Mononuclear cell (primary cell): Measurements from ENCODE around the gene ST8SIA6. TPM values are rescaled to one million over a fixed set of nuclear protein-coding genes. Genes with fewer than 3 reads are reported as not detected.
"Not testable (repeated sequence)": the region's sequence is repeated elsewhere in the genome, so short reads cannot be mapped to it uniquely, and the experiment has no call there.

Experiments
- H3K27me3 ChIP-seq: 2 replicates; pipeline ENCODE4 v1.6.0; 2011; ENCODE audit warnings: low read length, control low read depth; ENCODE audit not compliant: insufficient read depth
- H3K4me1 ChIP-seq: 2 replicates; pipeline ENCODE4 v1.5.1; 2011; ENCODE audit warnings: mild to moderate bottlenecking, low read length, control low read depth; ENCODE audit not compliant: insufficient read depth
- H3K4me3 ChIP-seq: 2 replicates; pipeline ENCODE4 v1.5.1; 2011; ENCODE audit warnings: mild to moderate bottlenecking, low read length, moderate library complexity
- H3K9me3 ChIP-seq: 2 replicates; pipeline ENCODE4 v1.5.1; 2011; ENCODE audit warnings: low read depth, mild to moderate bottlenecking, control low read depth, low read length
- total RNA-seq: library from RNA; depleted of rRNA; stranded (reverse); fragments of >200 nt; gene quantifications from one replicate; pipeline ENCODE4 v1.2.3, GENCODE V29; 2012

The ST8SIA6 gene, protein sequence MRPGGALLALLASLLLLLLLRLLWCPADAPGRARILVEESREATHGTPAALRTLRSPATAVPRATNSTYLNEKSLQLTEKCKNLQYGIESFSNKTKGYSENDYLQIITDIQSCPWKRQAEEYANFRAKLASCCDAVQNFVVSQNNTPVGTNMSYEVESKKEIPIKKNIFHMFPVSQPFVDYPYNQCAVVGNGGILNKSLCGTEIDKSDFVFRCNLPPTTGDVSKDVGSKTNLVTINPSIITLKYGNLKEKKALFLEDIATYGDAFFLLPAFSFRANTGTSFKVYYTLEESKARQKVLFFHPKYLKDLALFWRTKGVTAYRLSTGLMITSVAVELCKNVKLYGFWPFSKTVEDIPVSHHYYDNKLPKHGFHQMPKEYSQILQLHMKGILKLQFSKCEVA
- 1.3 TPM for total RNA-seq

DNA sequence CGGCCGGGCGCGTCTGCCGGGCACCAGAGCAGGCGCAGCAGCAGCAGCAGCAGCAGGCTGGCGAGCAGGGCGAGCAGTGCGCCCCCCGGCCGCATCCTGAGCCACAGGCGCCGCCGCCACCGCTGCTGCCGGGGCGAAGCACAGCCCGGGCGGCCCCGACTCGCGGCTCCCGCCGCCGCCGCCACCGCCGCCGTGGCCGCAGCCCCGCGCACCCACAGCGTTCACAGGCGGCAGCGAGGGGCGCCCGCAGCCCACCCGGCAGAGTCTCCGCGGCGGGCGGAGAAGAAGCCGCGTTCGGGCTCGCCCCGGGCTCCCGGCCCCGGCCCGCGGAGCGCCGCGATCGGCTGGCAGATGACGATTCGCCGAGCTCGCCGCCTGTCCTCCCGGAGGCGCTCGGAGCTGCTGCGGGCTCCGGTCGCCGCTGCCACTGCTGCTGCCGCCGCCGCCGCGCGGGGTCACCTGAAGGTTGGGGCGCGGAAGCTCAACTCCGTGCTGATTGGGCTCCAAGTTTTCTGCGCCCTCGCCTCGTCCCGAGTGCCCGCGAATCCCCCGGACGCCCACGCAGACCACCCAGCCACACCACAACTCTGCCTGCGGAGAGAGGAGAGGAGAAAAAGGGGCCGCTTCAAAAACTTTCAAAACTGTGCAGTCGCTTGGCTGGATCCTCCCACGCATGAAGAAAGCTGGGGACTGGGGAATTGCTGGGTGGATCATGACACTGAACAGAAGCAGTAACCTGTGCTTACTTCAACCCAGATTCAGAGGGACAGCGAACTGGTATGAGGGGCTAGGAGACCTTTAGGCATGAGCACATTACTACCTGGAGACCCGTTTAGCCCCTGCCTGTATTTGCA is at the start of gene ST8SIA6:
Gene ST8SIA6 (minus strand): TSS at position 435 of the 854 bp plus-strand sequence. CDS start 340 bp downstream, at position 95.
- Histone ChIP-seq H3K4me3 (peak within 1 kb of the TSS; percentile 41), H3K9me3 (peaks cover 3% of the 10 kb centered on the region), H3K27me3 (peaks cover 30% of the 10 kb centered on the region), H3K4me1 (peaks cover 22% of the 10 kb centered on the region)

DNA sequence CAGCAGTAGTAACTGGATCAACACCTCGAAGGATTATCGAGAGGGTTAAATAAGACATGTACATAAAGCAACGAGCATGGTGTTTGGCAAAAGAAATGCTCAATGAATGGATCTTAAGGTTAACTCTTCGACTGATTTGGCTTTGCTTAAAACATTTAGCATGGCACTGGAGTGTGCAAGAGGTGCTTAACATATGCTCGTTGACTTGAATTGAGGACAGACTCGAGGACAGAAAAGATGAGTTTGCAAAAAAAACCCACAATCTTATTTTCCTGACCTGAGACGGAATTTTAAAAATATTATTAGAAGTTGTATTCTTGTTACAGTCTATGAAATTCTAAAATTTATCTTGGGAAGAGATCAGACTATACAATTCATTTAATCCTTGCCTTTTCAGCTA is 49.4 kb upstream of the ST8SIA6 start:
- Histone ChIP-seq H3K4me3 (no peak overlapping the region), H3K27me3 (no peaks in the 10 kb centered on the region), H3K4me1 (peaks cover 27% of the 10 kb centered on the region), H3K9me3 (no peaks in the 10 kb centered on the region)

DNA sequence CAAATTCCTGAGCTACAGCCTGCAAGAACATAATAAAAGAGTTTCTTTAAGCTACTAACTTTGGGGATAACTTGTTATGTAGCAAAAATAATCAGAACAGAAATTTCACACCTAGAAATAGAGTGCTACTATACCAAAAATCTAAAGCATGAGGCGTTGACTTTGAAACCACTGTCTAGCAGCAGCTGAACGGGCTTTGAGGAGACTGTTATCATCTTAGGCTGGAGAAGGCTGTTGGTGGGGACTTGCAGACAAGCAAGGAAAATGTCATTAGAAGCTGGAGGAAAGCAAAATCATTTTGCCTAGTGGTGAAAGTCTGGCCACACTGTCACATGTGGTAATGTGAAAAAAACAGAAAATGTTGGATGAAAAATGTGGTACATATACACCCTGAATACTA is 48.4 kb upstream of the ST8SIA6 start:
- H3K9me3 ChIP-seq = no peaks in the 10 kb centered on the region
- no peaks in the 10 kb centered on the region for H3K27me3 ChIP-seq
- H3K4me3 ChIP-seq = no peak overlapping the region

DNA sequence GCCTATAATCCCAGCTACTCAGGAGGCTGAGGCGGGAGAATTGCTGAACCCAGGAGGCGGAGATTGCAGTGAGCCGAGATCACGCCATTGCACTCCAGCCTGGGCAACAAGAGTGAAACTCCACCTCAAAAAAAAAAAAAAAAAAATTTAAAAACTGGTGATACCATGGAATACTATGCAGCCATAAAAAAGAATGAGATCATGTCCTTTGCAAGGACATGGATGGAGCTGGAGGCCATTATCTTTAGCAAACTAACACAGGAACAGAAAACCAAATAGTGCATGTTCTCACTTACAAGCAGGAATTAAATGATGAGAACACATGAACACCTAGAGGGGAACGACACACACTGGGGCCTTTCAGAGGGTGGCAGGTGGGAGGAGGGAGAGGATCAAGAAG is 44.6 kb upstream of the ST8SIA6 start:
- H3K9me3 ChIP-seq, H3K4me1 ChIP-seq, H3K27me3 ChIP-seq, H3K4me3 ChIP-seq: not testable (repeated sequence)

More for the DNA sequence above, 48.4 kb upstream of the ST8SIA6 start:
- peaks cover 18% of the 10 kb centered on the region for H3K4me1 ChIP-seq

DNA sequence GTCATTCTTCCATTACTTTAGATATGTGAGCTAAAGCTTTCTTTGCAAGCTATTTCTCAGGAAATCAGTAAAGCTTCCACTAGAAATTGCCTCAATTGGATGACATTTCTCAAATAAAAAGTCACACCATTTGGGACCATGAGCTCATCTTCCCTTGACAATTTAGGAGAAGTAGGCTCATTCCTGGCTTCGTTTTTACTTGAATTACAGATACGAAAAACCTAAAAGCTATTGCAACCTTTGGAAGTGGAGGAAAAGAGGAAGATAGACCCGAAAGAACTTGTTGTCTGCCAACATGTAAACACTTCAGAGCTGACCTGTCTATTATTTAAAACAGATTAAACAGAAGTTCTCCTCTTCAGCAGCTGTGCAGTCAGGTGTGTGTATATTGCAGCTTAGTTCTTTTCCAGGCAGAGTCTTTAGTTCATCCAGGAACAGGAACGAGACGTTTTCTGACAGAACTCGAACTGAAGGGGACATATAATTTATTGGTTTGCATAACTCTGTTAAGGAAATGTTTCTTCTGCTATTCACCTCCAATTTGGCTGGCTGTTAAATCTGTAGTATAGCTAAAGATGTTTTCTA is 43.1 kb upstream of the ST8SIA6 start:
- H3K9me3 ChIP-seq = no peaks in the 10 kb centered on the region
- H3K4me1 ChIP-seq = no peaks in the 10 kb centered on the region
- no peak overlapping the region for H3K4me3 ChIP-seq
- no peaks in the 10 kb centered on the region for H3K27me3 ChIP-seq

DNA sequence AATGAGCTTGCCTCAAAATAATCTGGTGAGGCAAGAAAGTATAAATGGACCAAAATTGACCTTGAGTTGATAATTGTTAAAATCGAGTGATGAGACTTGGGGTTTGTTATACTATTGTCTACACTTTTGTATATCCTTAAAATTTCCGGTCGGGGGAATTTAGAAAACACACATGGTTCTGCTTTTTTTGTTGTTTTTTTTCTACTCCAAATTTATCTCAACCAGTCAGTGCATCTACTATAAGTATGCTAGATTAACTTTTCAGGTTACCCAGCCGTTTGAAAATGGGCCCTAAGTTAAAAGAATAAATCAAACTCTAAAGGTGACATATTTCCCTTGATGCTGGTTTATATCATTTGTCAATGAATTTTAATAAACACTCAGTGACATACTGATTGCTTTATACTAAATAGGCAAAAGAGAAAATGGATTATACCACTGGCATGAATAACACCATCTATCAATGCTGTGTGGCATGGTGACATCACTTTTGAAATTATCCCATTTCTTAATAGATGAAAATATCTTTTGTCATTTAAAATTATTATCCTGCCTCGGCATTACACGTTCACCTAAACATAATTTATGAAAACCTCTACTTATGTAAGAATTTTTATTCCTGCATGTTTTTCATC is 40.3 kb upstream of the ST8SIA6 start:
- Histone ChIP-seq H3K27me3 (no peaks in the 10 kb centered on the region), H3K4me1 (no peaks in the 10 kb centered on the region), H3K4me3 (no peak overlapping the region), H3K9me3 (no peaks in the 10 kb centered on the region)

DNA sequence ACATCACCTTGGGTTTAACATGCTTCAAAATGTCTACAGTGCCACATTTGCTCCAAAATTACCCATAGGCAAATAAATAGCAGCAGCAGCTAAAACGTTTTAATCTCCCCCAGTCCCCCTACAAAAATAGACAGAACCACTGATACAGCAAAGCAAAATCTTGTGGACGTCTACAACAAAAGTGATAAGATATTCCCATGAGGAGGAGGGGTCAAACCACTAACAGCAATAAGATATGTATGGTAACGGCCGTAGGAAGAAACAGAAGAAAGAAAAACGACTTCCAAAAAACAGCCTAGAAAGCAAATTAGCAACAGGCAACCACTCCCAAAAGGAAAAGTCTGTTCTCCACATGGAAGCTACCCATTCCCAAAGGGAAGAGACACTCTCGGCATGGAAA is 34.5 kb upstream of the ST8SIA6 start:
- H3K9me3 ChIP-seq = no peaks in the 10 kb centered on the region
- no peaks in the 10 kb centered on the region for H3K4me1 ChIP-seq
- H3K4me3 ChIP-seq = no peak overlapping the region
- H3K27me3 ChIP-seq = no peaks in the 10 kb centered on the region

DNA sequence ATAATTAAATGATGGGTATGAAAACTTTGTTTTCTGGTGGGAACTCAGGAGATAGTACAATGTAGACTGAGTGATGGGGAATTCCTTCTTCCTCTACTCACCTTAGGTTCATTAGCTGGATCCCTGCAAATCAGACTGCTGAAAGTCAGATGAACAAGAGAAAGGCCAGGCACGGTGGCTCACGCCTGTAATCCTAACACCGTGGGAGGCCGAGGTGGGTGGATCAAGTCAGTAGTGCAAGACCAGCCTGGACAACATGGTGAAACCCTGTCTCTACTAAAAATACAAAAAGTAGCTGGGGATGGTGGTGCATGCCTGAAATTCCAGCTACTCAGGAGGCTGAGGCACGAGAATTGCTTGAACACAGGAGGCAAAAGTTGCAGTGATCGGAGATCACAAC is 28.7 kb upstream of the ST8SIA6 start:
- no peak overlapping the region for H3K4me3 ChIP-seq
- H3K4me1 ChIP-seq = no peaks in the 10 kb centered on the region
- H3K27me3 ChIP-seq = no peaks in the 10 kb centered on the region
- no peaks in the 10 kb centered on the region for H3K9me3 ChIP-seq

DNA sequence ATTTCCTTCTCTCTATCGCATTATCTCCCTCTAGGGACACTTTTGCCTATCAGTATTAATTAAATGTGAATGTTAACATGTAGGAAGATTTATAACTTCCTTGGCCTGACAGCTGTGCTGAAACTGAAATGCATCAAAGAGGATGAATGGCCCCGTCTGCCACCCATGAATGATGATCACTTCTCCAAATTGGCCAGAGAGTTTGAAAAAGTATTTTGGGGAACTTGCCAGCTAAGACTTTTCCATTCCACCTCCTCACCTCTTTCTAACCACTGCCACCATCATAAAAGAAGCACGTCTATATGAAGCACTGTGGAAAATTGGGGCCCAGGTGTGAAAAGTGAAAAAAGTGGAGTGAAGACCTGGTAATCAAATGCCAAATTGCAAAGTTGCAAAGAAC is 25.4 kb upstream of the ST8SIA6 start:
- H3K27me3 ChIP-seq = no peaks in the 10 kb centered on the region
- H3K9me3 ChIP-seq = no peaks in the 10 kb centered on the region
- H3K4me3 ChIP-seq = no peak overlapping the region
- H3K4me1 ChIP-seq = peaks cover 6% of the 10 kb centered on the region

DNA sequence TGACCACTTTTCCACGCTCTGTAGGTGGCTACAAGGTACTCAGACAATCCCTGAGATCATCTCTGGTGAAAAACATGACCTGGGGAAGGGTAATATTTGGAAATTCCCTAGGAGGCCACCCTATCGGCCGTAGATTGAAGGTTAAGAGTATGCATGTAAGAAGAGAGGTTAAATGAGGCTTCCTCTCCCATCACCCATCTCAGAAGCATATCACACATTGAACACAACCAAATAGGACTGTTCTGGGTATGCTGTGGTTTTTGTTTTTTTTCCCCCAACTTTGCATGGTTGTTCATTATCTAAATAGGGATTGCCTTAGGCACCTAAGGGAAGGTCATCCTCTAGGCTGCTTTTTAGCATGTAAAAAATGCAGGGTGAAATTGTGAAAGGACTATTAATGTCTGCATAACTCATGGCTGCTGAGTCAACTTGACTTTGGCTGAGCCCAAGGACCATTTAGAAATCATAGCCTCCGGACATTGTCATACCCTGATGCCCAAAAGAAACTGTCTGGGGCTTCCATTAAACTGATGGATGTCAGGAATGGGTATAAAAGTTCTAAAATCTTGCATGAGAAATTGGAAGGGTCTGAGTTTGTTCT is 24.7 kb upstream of the ST8SIA6 start:
- Histone ChIP-seq H3K9me3 (no peaks in the 10 kb centered on the region), H3K4me1 (peaks cover 6% of the 10 kb centered on the region), H3K27me3 (no peaks in the 10 kb centered on the region), H3K4me3 (no peak overlapping the region)

DNA sequence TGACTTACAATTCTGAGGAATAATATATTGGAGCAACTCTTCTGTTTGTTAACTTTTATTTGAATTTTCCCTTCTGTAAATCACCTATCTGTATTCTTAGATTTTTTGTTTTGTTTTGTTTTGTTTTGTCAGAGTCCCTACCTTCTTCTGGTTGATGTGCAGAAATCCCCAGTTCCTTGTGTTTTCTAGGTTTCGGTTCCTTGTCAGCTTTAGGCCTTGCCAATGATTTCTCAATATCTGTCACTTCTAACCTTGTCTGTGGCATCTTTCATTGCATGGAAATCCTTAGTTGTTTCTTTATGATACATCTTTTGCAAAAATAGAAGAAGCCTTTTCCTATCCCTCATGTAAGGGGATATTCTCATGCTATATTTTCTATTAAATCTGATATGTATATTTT is 21.7 kb upstream of the ST8SIA6 start:
- no peaks in the 10 kb centered on the region for H3K9me3 ChIP-seq
- H3K4me1 ChIP-seq = peaks cover 11% of the 10 kb centered on the region
- H3K4me3 ChIP-seq = no peak overlapping the region
- no peaks in the 10 kb centered on the region for H3K27me3 ChIP-seq

DNA sequence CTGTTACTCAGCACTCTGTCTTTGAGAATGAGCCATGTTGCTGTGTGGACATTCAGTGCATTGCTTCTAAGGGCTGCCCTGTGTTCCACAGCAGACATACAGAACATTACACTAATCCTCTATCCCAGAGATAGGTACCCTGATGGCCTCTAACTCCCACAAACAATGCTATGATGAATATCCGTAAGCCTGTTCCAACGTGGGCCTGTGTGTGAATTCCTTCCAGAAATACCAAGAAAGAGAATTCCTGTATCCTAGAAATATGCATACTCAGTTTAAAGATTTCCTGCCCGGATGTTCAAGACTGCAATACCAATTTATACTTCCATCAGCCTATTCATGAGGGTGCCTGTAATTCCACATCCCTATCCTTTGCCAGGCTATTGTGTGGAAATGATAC is 21.3 kb upstream of the ST8SIA6 start:
- H3K27me3 ChIP-seq = no peaks in the 10 kb centered on the region
- H3K4me1 ChIP-seq = peaks cover 11% of the 10 kb centered on the region
- no peak overlapping the region for H3K4me3 ChIP-seq
- H3K9me3 ChIP-seq = no peaks in the 10 kb centered on the region

DNA sequence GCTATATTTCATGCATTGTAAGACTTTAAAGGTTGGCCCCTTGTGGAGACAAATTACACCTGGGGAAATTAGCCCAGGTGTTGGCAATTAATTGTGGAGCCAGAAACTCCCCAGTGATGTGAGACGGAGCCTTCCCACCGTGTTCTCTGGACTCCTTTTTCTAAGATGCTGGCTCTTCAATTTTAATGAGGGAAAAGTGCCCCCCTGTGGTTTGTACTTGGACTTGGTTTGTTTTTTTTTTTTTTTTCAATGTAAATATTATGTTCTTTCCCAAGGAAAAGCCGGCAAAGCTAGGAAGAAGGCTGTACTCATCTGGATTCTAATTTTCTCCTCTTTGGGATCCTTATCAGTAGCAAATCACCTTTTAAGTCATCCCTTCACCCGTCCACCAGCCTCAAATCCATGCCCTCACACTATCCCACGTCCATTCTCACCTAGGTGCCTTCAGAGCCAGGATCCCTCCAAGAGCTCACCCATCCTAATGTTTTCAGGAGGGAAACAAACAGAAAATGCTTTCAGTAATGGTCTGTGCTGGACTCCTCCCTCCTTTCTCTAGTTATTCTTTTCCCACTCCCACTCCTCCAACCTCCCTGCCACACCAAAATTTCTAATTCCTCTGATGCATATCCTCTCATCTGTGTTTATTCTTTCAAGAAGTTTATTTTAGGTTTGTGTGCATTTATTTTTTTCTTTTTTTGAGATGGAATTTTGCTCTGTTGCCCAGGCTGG is 20.4 kb upstream of the ST8SIA6 start:
- Histone ChIP-seq H3K27me3 (peaks cover 2% of the 10 kb centered on the region), H3K4me3 (no peak overlapping the region), H3K4me1 (peaks cover 11% of the 10 kb centered on the region), H3K9me3 (no peaks in the 10 kb centered on the region)
